GM23338 (cell line): ENCODE data around the gene RASGRP4. TPM values are rescaled to one million over a fixed set of nuclear protein-coding genes. Genes with fewer than 3 reads are reported as not detected.

ENCODE experiments used
- ATAC-seq: fragments of 200-7000 bp; cut with Tn5 transposase; 3 replicates; pipeline ENCODE4 v1.9.1; 2020
- DNase-seq: peaks from one replicate; pipeline ENCODE4 v3.0.0-alpha.2; 2015; ENCODE audit warnings: low spot score
- H2AFZ ChIP-seq: fragments of 200-600 bp; sonication (generic); 2 replicates; pipeline ENCODE4 v1.8.0; 2016; ENCODE audit warnings: antibody characterized with exemption, mild to moderate bottlenecking, moderate library complexity
- H3F3A ChIP-seq: fragments of 200-600 bp; sonication (generic); replicated peaks from 2 replicates; pipeline ENCODE4 v1.8.0; 2017; ENCODE audit warnings: antibody characterized with exemption, mixed run types, low read depth
- H3K27ac ChIP-seq: fragments of 200-600 bp; sonication (generic); 2 replicates; pipeline ENCODE4 v1.6.1; 2016; ENCODE audit warnings: low read depth
- H3K27me3 ChIP-seq: fragments of 200-600 bp; sonication (generic); 2 replicates; pipeline ENCODE4 v1.8.0; 2016; ENCODE audit warnings: mild to moderate bottlenecking, mixed run types, moderate library complexity; ENCODE audit not compliant: insufficient read depth
- H3K36me3 ChIP-seq: fragments of 200-600 bp; sonication (generic); 2 replicates; pipeline ENCODE4 v1.8.0; 2016; ENCODE audit warnings: mild to moderate bottlenecking; ENCODE audit not compliant: insufficient read depth
- H3K4me1 ChIP-seq: fragments of 200-600 bp; sonication (generic); 2 replicates; pipeline ENCODE4 v1.8.0; 2016; ENCODE audit warnings: mild to moderate bottlenecking, moderate library complexity; ENCODE audit not compliant: insufficient read depth
- H3K4me2 ChIP-seq: fragments of 200-600 bp; sonication (generic); 2 replicates; pipeline ENCODE4 v1.7.1; 2017; ENCODE audit warnings: mixed run types
- H3K4me3 ChIP-seq: fragments of 200-600 bp; sonication (generic); 2 replicates; pipeline ENCODE4 v1.6.1; 2016; ENCODE audit warnings: mixed run types
- H3K79me2 ChIP-seq: fragments of 200-600 bp; sonication (generic); replicated peaks from 2 replicates; pipeline ENCODE4 v1.8.0; 2017; ENCODE audit warnings: mild to moderate bottlenecking; ENCODE audit not compliant: insufficient read depth
- H3K9me2 ChIP-seq: fragments of 200-600 bp; sonication (generic); 2 replicates; pipeline ENCODE4 v1.8.0; 2017; ENCODE audit not compliant: insufficient read depth
- H4K20me1 ChIP-seq: fragments of 200-600 bp; sonication (generic); replicated peaks from 2 replicates; pipeline ENCODE4 v1.8.0; 2017; ENCODE audit warnings: mild to moderate bottlenecking; ENCODE audit not compliant: insufficient read depth
- H3K27ac Mint-ChIP-seq: 2 replicates; pipeline ENCODE4 v1.8.0; 2020; ENCODE audit warnings: inconsistent platforms, mild to moderate bottlenecking, moderate library complexity, mixed read lengths
- H3K27me3 Mint-ChIP-seq: 3 replicates; pipeline ENCODE4 v1.8.0; 2022; ENCODE audit warnings: low read depth, mild to moderate bottlenecking, moderate library complexity, mixed read lengths, inconsistent platforms; ENCODE audit not compliant: insufficient read depth, poor library complexity
- H3K36me3 Mint-ChIP-seq: 3 replicates; pipeline ENCODE4 v1.8.0; 2021; ENCODE audit warnings: low read depth, mild to moderate bottlenecking, inconsistent platforms, moderate library complexity, mixed read lengths
- H3K4me1 Mint-ChIP-seq: 3 replicates; pipeline ENCODE4 v1.8.0; 2020; ENCODE audit warnings: mild to moderate bottlenecking, inconsistent platforms, mixed read lengths
- H3K4me3 Mint-ChIP-seq: 3 replicates; pipeline ENCODE4 v1.8.0; 2021; ENCODE audit warnings: moderate library complexity, mild to moderate bottlenecking, inconsistent platforms, mixed read lengths
- H3K9me3 Mint-ChIP-seq: 3 replicates; pipeline ENCODE4 v1.8.0; 2020; ENCODE audit warnings: moderate library complexity, mild to moderate bottlenecking, inconsistent platforms, mixed read lengths
- POLR2AphosphoS5 ChIP-seq: IDR thresholded peaks from 2 replicates; pipeline ENCODE4 v1.6.1; 2016; ENCODE audit warnings: antibody characterized with exemption, low read depth
- STAT1 ChIP-seq: IDR thresholded peaks from one replicate; pipeline ENCODE4 v1.6.1; 2016; ENCODE audit warnings: antibody characterized with exemption; ENCODE audit not compliant: unreplicated experiment
- polyA plus RNA-seq: library from polyadenylated mRNA; unstranded; fragments of >200 nt; fragmentation: Nextera tagmentation; extraction: Ambion mirVana; gene quantifications from 2 replicates; pipeline ENCODE4 v1.2.1, GENCODE V29; 2016
- total RNA-seq: library from RNA; depleted of rRNA; stranded (reverse); fragments of >200 nt; shearing (Covaris generic); gene quantifications from 2 replicates; pipeline ENCODE4 v1.2.3, GENCODE V29; 2014
- TF ChIP-seq, protein P1 (sequence below): fragments of 250-450 bp; sonication (Bioruptor Pico); IDR thresholded peaks from 2 replicates; pipeline ENCODE4 v1.5.0; 2020; ENCODE audit warnings: mild to moderate bottlenecking, moderate library complexity
- TF ChIP-seq, protein P2 (sequence below): IDR thresholded peaks from one replicate; pipeline ENCODE4 v1.6.1; 2018; ENCODE audit warnings: antibody characterized with exemption; ENCODE audit not compliant: unreplicated experiment

Gene RASGRP4
- total and polyA plus RNA-seq, 2 experiments from 2014 or later, result 1.6 to 3.6 TPM

DNA sequence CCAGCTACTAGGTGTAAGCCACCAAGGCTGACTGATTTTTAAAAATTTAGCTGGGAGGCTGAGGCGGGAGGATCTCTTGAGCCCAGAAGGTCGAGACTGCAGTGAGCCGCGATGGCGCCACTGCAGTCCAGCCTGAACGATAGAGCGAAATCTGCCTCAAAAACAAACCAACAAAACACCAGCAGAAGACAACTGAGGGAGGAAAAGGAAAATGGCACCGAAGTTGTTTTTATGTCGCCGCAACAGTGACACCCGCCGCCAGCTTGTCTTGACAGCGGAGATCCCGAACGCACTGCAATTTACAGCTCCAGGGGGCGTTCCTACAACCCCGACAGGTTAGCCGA, 23.4 kb downstream of the RASGRP4 start:
- Mint-ChIP-seq H3K4me1 (0 out of 3 replicates have a peak, but pooled peaks cover 6% of the 10 kb centered on the region), H3K9me3 (no peaks in the 10 kb centered on the region; the same call in 2 of the 3 replicates), H3K27me3 (peaks cover 41% of the 10 kb centered on the region), H3K36me3 (no peaks in the 10 kb centered on the region; the same call in 2 of the 3 replicates), H3K27ac (no peak overlapping the region), H3K4me3 (peak overlapping the region; percentile 67)
- no peaks in the 10 kb centered on the region for H3K9me2 ChIP-seq
- H4K20me1 ChIP-seq, result no peaks in the 10 kb centered on the region; the same call in 1 of the 2 replicates
- ATAC-seq, result no peak
- H3K4me3 ChIP-seq, result peak overlapping the region; percentile 42
- H3K27ac ChIP-seq, result no peak overlapping the region
- peak overlapping the region; percentile 73 for H3K4me2 ChIP-seq
- no peaks in the 10 kb centered on the region for H3K4me1 ChIP-seq
- H3K36me3 ChIP-seq, result no peaks in the 10 kb centered on the region
- peaks cover 50% of the 10 kb centered on the region for H3K27me3 ChIP-seq
- no peaks in the 10 kb centered on the region for H3F3A ChIP-seq
- DNase-seq, result no peak
- no peak overlapping the region for H2AFZ ChIP-seq
- no peaks in the 10 kb centered on the region for H3K79me2 ChIP-seq
- TF ChIP-seq POLR2AphosphoS5 (no peak; the same call in 1 of the 2 replicates), STAT1 (no peak)
- TF ChIP-seq, protein P1, sequence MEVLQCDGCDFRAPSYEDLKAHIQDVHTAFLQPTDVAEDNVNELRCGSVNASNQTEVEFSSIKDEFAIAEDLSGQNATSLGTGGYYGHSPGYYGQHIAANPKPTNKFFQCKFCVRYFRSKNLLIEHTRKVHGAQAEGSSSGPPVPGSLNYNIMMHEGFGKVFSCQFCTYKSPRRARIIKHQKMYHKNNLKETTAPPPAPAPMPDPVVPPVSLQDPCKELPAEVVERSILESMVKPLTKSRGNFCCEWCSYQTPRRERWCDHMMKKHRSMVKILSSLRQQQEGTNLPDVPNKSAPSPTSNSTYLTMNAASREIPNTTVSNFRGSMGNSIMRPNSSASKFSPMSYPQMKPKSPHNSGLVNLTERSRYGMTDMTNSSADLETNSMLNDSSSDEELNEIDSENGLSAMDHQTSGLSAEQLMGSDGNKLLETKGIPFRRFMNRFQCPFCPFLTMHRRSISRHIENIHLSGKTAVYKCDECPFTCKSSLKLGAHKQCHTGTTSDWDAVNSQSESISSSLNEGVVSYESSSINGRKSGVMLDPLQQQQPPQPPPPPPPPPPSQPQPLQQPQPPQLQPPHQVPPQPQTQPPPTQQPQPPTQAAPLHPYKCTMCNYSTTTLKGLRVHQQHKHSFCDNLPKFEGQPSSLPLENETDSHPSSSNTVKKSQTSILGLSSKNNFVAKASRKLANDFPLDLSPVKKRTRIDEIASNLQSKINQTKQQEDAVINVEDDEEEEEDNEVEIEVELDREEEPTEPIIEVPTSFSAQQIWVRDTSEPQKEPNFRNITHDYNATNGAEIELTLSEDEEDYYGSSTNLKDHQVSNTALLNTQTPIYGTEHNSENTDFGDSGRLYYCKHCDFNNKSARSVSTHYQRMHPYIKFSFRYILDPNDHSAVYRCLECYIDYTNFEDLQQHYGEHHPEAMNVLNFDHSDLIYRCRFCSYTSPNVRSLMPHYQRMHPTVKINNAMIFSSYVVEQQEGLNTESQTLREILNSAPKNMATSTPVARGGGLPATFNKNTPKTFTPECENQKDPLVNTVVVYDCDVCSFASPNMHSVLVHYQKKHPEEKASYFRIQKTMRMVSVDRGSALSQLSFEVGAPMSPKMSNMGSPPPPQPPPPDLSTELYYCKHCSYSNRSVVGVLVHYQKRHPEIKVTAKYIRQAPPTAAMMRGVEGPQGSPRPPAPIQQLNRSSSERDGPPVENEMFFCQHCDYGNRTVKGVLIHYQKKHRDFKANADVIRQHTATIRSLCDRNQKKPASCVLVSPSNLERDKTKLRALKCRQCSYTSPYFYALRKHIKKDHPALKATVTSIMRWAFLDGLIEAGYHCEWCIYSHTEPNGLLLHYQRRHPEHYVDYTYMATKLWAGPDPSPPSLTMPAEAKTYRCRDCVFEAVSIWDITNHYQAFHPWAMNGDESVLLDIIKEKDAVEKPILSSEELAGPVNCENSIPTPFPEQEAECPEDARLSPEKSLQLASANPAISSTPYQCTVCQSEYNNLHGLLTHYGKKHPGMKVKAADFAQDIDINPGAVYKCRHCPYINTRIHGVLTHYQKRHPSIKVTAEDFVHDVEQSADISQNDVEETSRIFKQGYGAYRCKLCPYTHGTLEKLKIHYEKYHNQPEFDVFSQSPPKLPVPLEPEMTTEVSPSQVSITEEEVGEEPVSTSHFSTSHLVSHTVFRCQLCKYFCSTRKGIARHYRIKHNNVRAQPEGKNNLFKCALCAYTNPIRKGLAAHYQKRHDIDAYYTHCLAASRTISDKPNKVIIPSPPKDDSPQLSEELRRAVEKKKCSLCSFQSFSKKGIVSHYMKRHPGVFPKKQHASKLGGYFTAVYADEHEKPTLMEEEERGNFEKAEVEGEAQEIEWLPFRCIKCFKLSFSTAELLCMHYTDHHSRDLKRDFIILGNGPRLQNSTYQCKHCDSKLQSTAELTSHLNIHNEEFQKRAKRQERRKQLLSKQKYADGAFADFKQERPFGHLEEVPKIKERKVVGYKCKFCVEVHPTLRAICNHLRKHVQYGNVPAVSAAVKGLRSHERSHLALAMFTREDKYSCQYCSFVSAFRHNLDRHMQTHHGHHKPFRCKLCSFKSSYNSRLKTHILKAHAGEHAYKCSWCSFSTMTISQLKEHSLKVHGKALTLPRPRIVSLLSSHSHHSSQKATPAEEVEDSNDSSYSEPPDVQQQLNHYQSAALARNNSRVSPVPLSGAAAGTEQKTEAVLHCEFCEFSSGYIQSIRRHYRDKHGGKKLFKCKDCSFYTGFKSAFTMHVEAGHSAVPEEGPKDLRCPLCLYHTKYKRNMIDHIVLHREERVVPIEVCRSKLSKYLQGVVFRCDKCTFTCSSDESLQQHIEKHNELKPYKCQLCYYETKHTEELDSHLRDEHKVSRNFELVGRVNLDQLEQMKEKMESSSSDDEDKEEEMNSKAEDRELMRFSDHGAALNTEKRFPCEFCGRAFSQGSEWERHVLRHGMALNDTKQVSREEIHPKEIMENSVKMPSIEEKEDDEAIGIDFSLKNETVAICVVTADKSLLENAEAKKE (CRISPR knock-in tag), result no peak
- TF ChIP-seq, protein P2, sequence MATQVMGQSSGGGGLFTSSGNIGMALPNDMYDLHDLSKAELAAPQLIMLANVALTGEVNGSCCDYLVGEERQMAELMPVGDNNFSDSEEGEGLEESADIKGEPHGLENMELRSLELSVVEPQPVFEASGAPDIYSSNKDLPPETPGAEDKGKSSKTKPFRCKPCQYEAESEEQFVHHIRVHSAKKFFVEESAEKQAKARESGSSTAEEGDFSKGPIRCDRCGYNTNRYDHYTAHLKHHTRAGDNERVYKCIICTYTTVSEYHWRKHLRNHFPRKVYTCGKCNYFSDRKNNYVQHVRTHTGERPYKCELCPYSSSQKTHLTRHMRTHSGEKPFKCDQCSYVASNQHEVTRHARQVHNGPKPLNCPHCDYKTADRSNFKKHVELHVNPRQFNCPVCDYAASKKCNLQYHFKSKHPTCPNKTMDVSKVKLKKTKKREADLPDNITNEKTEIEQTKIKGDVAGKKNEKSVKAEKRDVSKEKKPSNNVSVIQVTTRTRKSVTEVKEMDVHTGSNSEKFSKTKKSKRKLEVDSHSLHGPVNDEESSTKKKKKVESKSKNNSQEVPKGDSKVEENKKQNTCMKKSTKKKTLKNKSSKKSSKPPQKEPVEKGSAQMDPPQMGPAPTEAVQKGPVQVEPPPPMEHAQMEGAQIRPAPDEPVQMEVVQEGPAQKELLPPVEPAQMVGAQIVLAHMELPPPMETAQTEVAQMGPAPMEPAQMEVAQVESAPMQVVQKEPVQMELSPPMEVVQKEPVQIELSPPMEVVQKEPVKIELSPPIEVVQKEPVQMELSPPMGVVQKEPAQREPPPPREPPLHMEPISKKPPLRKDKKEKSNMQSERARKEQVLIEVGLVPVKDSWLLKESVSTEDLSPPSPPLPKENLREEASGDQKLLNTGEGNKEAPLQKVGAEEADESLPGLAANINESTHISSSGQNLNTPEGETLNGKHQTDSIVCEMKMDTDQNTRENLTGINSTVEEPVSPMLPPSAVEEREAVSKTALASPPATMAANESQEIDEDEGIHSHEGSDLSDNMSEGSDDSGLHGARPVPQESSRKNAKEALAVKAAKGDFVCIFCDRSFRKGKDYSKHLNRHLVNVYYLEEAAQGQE, result no peak
